Fibroblast of upper back skin (primary cell): Measurements from ENCODE around the gene TIMD4.

Experiments
- DNase-seq: peaks from one replicate; pipeline ENCODE4 v3.0.0-alpha.2; 2013

Gene TIMD4

GRCh38 chr5:156920861-156921431 is 42.1 kb downstream of the TIMD4 start:
- DNase-seq, result no peak

- DNase-seq, result no peak
These were observed 42.8 kb downstream of the TIMD4 start for GRCh38 chr5:156920042-156920860.

- no peak for DNase-seq
These were observed 44.6 kb downstream of the TIMD4 start for GRCh38 chr5:156918311-156918845.

GRCh38 chr5:156914371-156914737 is 48.7 kb downstream of the TIMD4 start:
- no peak for DNase-seq

- no peak for DNase-seq
These were observed 49.2 kb downstream of the TIMD4 start for GRCh38 chr5:156913719-156914370.

GRCh38 chr5:156913355-156913718 is 49.7 kb downstream of the TIMD4 start:
- DNase-seq, result no peak

- no peak for DNase-seq
These were observed 50.2 kb downstream of the TIMD4 start for GRCh38 chr5:156912869-156913268.

- no peak for DNase-seq
These were observed 53.8 kb downstream of the TIMD4 start for GRCh38 chr5:156909180-156909579.

GRCh38 chr5:156907667-156908066 is 55.4 kb downstream of the TIMD4 start:
- no peak for DNase-seq

- DNase-seq, result no peak
These were observed 56.2 kb downstream of the TIMD4 start for GRCh38 chr5:156906807-156907206.

- DNase-seq, result no peak
These were observed 66.5 kb downstream of the TIMD4 start for GRCh38 chr5:156896546-156896945.

- DNase-seq, result no peak
These were observed 69.5 kb downstream of the TIMD4 start for GRCh38 chr5:156893517-156893916.

- no peak for DNase-seq
These were observed 70.2 kb downstream of the TIMD4 start for GRCh38 chr5:156892864-156893263.

GRCh38 chr5:156892223-156892622 is 70.8 kb downstream of the TIMD4 start:
- no peak for DNase-seq

GRCh38 chr5:156888520-156888919 is 74.5 kb downstream of the TIMD4 start:
- DNase-seq, result no peak

- DNase-seq, result no peak
These were observed 79.6 kb downstream of the TIMD4 start for GRCh38 chr5:156883316-156883875.

GRCh38 chr5:156879665-156880285 is 83.3 kb downstream of the TIMD4 start:
- DNase-seq, result no peak

GRCh38 chr5:156871212-156871611 is 91.8 kb downstream of the TIMD4 start:
- no peak for DNase-seq

- no peak for DNase-seq
These were observed 92.6 kb downstream of the TIMD4 start for GRCh38 chr5:156870498-156870839.
